Heart left ventricle (tissue), 16 donors: Measurements from ENCODE around the gene THOC1. TPM values are rescaled to one million over a fixed set of nuclear protein-coding genes. Genes with fewer than 3 reads are reported as not detected.

ENCODE experiments used
- ATAC-seq, 4 donors: fragments of 200-7000 bp; cut with Tn5 transposase; one replicate each; pipeline ENCODE4 v1.9.1; 2020 to 2022; ENCODE audit warnings: moderate library complexity in 4 of 4, mild to moderate bottlenecking in 3 of 4, moderate number of reproducible peaks in 1 of 4
- DNase-seq, 5 donors: peaks; one replicate each; pipeline ENCODE4 v3.0.0-alpha.2; 2020
- H3K27ac ChIP-seq, 12 donors: fragments of 200-600 bp; sonication (generic) in 4 of 12; one replicate each; pipeline versions ENCODE4 v1.5.0 to v1.8.0; 2016 to 2022; ENCODE audit warnings: mild to moderate bottlenecking in 2 of 12
- H3K27me3 ChIP-seq, 9 donors: fragments of 200-600 bp; sonication (generic) in 2 of 9; one replicate each; pipeline versions ENCODE4 v1.5.1 to v1.8.0; 2016 to 2022; ENCODE audit warnings: mild to moderate bottlenecking in 3 of 9
- H3K36me3 ChIP-seq, 9 donors: fragments of 200-600 bp; sonication (generic) in 2 of 9; one replicate each; pipeline versions ENCODE4 v1.5.0 to v1.8.0; 2018 to 2022; ENCODE audit warnings: mild to moderate bottlenecking in 2 of 9
- H3K4me1 ChIP-seq, 12 donors: fragments of 200-600 bp; sonication (generic) in 4 of 12; one replicate each; pipeline versions ENCODE4 v1.5.0 to v1.8.0; 2016 to 2022; ENCODE audit warnings: mild to moderate bottlenecking in 3 of 12
- H3K4me3 ChIP-seq, 12 donors: fragments of 200-600 bp; sonication (generic) in 4 of 12; one replicate each; pipeline versions ENCODE4 v1.5.0 to v1.8.0; 2017 to 2022; ENCODE audit warnings: mild to moderate bottlenecking in 9 of 12, moderate library complexity in 4 of 12
- H3K9me3 ChIP-seq, 12 donors: fragments of 200-600 bp; sonication (generic) in 4 of 12; one replicate each; pipeline versions ENCODE4 v1.5.0 to v1.8.0; 2016 to 2022; ENCODE audit warnings: mild to moderate bottlenecking in 1 of 12
- CTCF ChIP-seq, 12 donors: fragments of 200-600 bp; sonication (generic) in 4 of 12; IDR thresholded peaks; one replicate each; pipeline versions ENCODE4 v1.5.0 to v1.8.0; 2018 to 2022; ENCODE audit warnings: antibody characterized with exemption in 12 of 12, mild to moderate bottlenecking in 5 of 12
- POLR2A ChIP-seq, 2 donors: fragments of 450-650 bp; IDR thresholded peaks; one replicate each; pipeline ENCODE4 v1.6.1; 2017; ENCODE audit warnings: antibody characterized with exemption in 2 of 2, mild to moderate bottlenecking in 2 of 2, moderate library complexity in 2 of 2
- WGBS, 4 donors: extraction: QIAGEN DNeasy Blood & Tissue Kit in 2 of 4; methylation state at CpG; one replicate each; pipeline versions ENCODE4 v1.1.5 to v1.1.7; 2013 to 2018; 5-methylcytosine and 5-hydroxymethylcytosine counted together
- intact Hi-C, 10 donors: fragments of 100-400 bp; cut with DNase I; formaldehyde crosslinking; loops; one replicate each; pipeline versions ENCODE4 v1.11.1 to v1.14.2; 2022
- polyA plus RNA-seq, 2 donors: library from polyadenylated mRNA; stranded (reverse); fragments of 200-250 nt; gene quantifications; one replicate each; pipeline ENCODE4 v1.2.3, GENCODE V29; 2013
- total RNA-seq, 9 donors: library from RNA; depleted of rRNA in 2 of 9; stranded (reverse); fragments of >200 nt in 2 of 9; fragmentation: NEBNext Ultra II Directional in 3 of 9; extraction: Animal tissue kit (Norgen Biotek cat#: 25700) in 3 of 9; gene quantifications; one replicate each; pipeline versions ENCODE4 v1.1.0 to v1.2.4, GENCODE V29; 2016 to 2023
- donor health status: ischemic (EF 13 %, LVEDD 7.1; RV severe dilation, severe dysfunction).
- donor health status: healthy with polysubstance abuse.
- donor health status: DM: no; HTN: yes; CAD: no.
- donor health status: DM: no; HTN: no; CAD: no.
- donor health status: ischemic (EF 25% LVEDD 6.9; RV normal size, moderate dysfunction).
- donor health status: ischemic (EF 25% LVEDD 5.7; RV mildly dilated, moderate dysfunction).
- donor health status: healthy.
- donor health status: DM: yes; HTN: yes; CAD: no.
- donor health status: ischemic (EF 35%, LVEDD 5.7; RV mildly dilated, moderate dysfunction).
- donor health status: nonischemic (EF 11% LVEDD 7.7; RV severe dilation, severe dysfunction).
- donor health status: DM: yes; HTN: yes; CAD: no.
- donor health status: PGD.
- donor health status: ischemic (EF 29% LVEDD 5.4; RV normal size, mild dysfunction).
- donor health status: nonischemic (EF 23%, LVEDD 6.1; RV moderate dilation, normal function).

THOC1 gene
- total and polyA plus RNA-seq, 11 donors: 6.4 to 19.0 (median 10.0) TPM

GRCh38 chr18:192801-193200 is 75.0 kb downstream of the THOC1 start:
- Histone ChIP-seq H3K9me3 (no peaks in the 10 kb centered on the region), H3K36me3 (peaks cover 0 to 35% (median 13%) of the 10 kb centered on the region in 9 donors), H3K27ac (no peak overlapping the region), H3K4me1 (peaks cover 0 to 9% (median 0%) of the 10 kb centered on the region in 12 donors), H3K27me3 (no peaks in the 10 kb centered on the region), H3K4me3 (no peak overlapping the region)
- DNase-seq: no peak
- TF ChIP-seq POLR2A (IDR thresholded peaks at IDR 0.05): no peak
- WGBS, 4 donors: 96 to 98% (median 96%) methylated on average over 7 of the region's 7 CpGs
- intact Hi-C loops: no loop called here
- ATAC-seq: no peak

GRCh38 chr18:191725-192124 is 76.1 kb downstream of the THOC1 start:
- H3K36me3 ChIP-seq: peaks cover 0 to 26% (median 3%) of the 10 kb centered on the region in 9 donors
- peaks cover 0 to 9% (median 0%) of the 10 kb centered on the region in 12 donors for H3K4me1 ChIP-seq
- DNase-seq: no peak

GRCh38 chr18:189254-189653 is 78.6 kb downstream of the THOC1 start:
- Histone ChIP-seq H3K9me3 (no peaks in the 10 kb centered on the region), H3K27me3 (no peaks in the 10 kb centered on the region), H3K36me3 (peaks cover 0 to 36% (median 8%) of the 10 kb centered on the region in 9 donors), H3K27ac (no peak overlapping the region), H3K4me3 (no peak overlapping the region), H3K4me1 (peaks cover 0 to 12% (median under 1%) of the 10 kb centered on the region in 12 donors)
- no peak for TF ChIP-seq CTCF (IDR thresholded peaks at IDR 0.05)
- TF ChIP-seq POLR2A (IDR thresholded peaks at IDR 0.05): no peak
- intact Hi-C loops: no loop called here
- 94 to 98% (median 96%) methylated on average over 5 of the region's 5 CpGs for WGBS, 4 donors
- no peak for ATAC-seq
- no peak for DNase-seq

More at GRCh38 chr18:191725-192124, 76.1 kb downstream of the THOC1 start:
- Histone ChIP-seq H3K27me3 (no peaks in the 10 kb centered on the region), H3K4me3 (no peak overlapping the region), H3K9me3 (no peaks in the 10 kb centered on the region), H3K27ac (no peak overlapping the region)
- WGBS, 4 donors: 90 to 100% (median 97%) methylated on average over 1 of the region's 1 CpG
- TF ChIP-seq CTCF (IDR thresholded peaks at IDR 0.05) (no peak), POLR2A (IDR thresholded peaks at IDR 0.05) (no peak)
- intact Hi-C loops: no loop called here
- ATAC-seq: no peak

GRCh38 chr18:183769-184168 is 84.1 kb downstream of the THOC1 start:
- Histone ChIP-seq H3K27ac (peak overlapping the region in 1 of 12 donors; percentile 53), H3K27me3 (no peaks in the 10 kb centered on the region), H3K9me3 (no peaks in the 10 kb centered on the region), H3K4me3 (no peak overlapping the region), H3K4me1 (peaks cover 0 to 12% (median 7%) of the 10 kb centered on the region in 12 donors), H3K36me3 (peaks cover 0 to 63% (median 35%) of the 10 kb centered on the region in 9 donors)
- ATAC-seq (peak in 2 of 4 donors; percentile 37 to 61), DNase-seq (no peak)
- WGBS, 4 donors: 75 to 89% (median 78%) methylated on average over 1 of the region's 1 CpG
- TF ChIP-seq POLR2A (IDR thresholded peaks at IDR 0.05) (no peak), CTCF (IDR thresholded peaks at IDR 0.05) (no peak)
- intact Hi-C loops: no loop called here

- ATAC-seq (no peak), DNase-seq (no peak)
- no peaks in the 10 kb centered on the region for H3K27me3 ChIP-seq
- TF ChIP-seq POLR2A (IDR thresholded peaks at IDR 0.05): no peak
- no peak for TF ChIP-seq CTCF (IDR thresholded peaks at IDR 0.05)
- H3K36me3 ChIP-seq: peaks cover 0 to 72% (median 35%) of the 10 kb centered on the region in 9 donors
- intact Hi-C loops: no loop called here
- no peaks in the 10 kb centered on the region for H3K9me3 ChIP-seq
- H3K4me1 ChIP-seq: peaks cover 0 to 18% (median 7%) of the 10 kb centered on the region in 12 donors
- H3K27ac ChIP-seq: no peak overlapping the region
- no peak overlapping the region for H3K4me3 ChIP-seq
Observed at GRCh38 chr18:181711-182110, 86.1 kb downstream of the THOC1 start.
